ENCODE data around the gene COX5B. TPM values are rescaled to one million over a fixed set of nuclear protein-coding genes. Genes with fewer than 3 reads are reported as not detected.

Gene COX5B
- total RNA-seq, 1 donor from 2014 or later = 393 TPM

DNA sequence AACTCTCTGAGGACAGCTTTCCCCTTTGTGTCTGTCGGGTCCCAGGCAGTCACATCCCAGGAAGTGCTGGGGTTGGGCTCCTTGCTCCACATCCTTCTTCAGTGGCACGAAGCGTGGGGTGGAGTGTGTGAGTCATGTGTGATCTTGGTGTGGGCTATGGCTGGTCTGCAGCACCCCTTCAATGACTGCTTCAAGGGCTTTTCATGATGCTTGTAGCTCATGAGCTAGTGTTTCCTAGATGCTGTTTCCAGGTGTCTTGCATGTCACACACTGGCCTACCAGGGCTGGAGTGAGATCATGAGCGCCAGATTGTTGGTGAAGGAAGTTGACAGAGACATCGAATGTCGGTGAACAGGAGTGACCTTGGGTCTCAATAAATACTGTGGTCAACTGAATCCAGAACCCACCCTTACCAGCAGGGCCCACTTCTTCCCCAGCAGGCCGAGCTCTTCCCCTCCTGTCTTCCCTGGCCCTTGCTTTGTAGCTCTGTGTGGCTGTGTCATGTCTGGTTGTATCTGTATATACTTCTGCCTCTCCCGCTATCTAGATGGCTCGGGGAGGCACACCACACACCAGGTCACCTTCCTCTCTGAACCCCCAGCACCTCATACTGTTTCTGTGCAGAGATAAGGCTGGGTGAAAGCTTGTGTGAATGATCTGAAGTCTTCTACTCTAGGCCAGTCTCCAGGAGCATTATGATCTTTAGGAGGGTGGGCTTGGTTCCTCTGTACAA is 27.5 kb downstream of the COX5B start:
- H3K27me3 ChIP-seq (ENCODE audit: control insufficient read depth, insufficient read depth, low read length) = no peaks in the 10 kb centered on the region
- no peak overlapping the region for H3K4me3 ChIP-seq (ENCODE audit: low read depth, low read length)
- TF ChIP-seq, protein P1, sequence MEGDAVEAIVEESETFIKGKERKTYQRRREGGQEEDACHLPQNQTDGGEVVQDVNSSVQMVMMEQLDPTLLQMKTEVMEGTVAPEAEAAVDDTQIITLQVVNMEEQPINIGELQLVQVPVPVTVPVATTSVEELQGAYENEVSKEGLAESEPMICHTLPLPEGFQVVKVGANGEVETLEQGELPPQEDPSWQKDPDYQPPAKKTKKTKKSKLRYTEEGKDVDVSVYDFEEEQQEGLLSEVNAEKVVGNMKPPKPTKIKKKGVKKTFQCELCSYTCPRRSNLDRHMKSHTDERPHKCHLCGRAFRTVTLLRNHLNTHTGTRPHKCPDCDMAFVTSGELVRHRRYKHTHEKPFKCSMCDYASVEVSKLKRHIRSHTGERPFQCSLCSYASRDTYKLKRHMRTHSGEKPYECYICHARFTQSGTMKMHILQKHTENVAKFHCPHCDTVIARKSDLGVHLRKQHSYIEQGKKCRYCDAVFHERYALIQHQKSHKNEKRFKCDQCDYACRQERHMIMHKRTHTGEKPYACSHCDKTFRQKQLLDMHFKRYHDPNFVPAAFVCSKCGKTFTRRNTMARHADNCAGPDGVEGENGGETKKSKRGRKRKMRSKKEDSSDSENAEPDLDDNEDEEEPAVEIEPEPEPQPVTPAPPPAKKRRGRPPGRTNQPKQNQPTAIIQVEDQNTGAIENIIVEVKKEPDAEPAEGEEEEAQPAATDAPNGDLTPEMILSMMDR (IDR thresholded peaks at IDR 0.05; ENCODE audit: insufficient read depth, low read length, poor library complexity, severe bottlenecking) = no peak
- no peak for DNase-seq (ENCODE audit: low read depth)
- H3K36me3 ChIP-seq (ENCODE audit: control insufficient read depth, insufficient read depth, low read length) = no peaks in the 10 kb centered on the region

DNA sequence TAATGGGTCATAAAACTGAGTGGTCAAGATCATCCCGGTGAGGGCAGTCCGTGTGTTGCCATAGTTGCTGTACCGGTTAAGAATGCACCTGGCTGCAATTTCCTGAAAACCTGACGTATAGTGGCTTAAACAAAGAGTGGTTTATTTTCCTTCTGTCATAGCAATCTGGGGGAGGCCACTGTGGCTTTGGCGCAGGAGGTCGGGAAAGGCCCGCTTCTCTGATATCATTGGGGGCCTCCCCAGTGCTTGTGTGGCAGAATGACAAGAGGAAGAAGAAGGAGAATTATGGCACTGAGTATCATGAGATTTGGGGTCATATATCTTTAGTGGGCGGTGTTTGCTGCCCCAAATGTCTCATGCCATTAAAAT is 28.0 kb downstream of the COX5B start:
- no peak for DNase-seq (ENCODE audit: low read depth)
- Histone ChIP-seq H3K4me3 (ENCODE audit: low read depth, low read length) (no peak overlapping the region), H3K27me3 (ENCODE audit: control insufficient read depth, insufficient read depth, low read length) (no peaks in the 10 kb centered on the region), H3K36me3 (ENCODE audit: control insufficient read depth, insufficient read depth, low read length) (no peaks in the 10 kb centered on the region)
- TF ChIP-seq, protein P1 (IDR thresholded peaks at IDR 0.05; ENCODE audit: insufficient read depth, low read length, poor library complexity, severe bottlenecking) = no peak

DNA sequence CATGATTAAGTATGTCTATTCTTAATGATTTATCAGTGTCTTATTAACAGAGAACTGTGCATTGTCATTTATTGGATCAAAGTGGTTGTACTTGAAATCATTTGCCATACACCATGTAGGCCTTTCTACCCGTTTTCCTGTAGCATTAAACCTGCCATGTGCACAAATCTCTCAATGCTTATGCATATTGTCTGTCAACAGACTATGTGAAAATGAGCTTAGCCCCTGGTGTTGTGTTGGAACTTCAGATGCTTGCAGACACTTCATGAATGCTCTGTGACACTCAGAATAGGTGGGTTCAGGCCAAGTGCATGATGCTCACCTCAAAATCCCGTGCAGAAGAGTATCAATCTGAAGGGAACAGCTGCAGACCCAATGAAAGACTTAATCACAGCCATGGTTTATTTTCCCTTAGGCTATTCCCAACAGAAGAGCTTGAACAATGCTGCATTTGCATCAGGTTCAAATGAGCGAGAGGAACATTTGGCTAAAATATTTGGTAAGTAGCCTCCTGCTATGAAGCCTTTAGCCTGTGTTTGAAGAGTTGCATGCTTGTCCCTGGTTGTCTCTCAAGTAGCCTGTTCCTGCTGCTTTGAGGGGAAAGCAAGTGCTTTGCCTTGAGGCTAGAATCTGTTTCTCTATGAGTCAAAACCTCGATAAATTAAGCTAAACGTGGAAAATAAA is 29.7 kb downstream of the COX5B start:
- H3K4me3 ChIP-seq (ENCODE audit: low read depth, low read length) = no peak overlapping the region
- no peaks in the 10 kb centered on the region for H3K36me3 ChIP-seq (ENCODE audit: control insufficient read depth, insufficient read depth, low read length)
- TF ChIP-seq, protein P1 (IDR thresholded peaks at IDR 0.05; ENCODE audit: insufficient read depth, low read length, poor library complexity, severe bottlenecking) = no peak
- H3K27me3 ChIP-seq (ENCODE audit: control insufficient read depth, insufficient read depth, low read length) = no peaks in the 10 kb centered on the region
- DNase-seq (ENCODE audit: low read depth) = no peak

DNA sequence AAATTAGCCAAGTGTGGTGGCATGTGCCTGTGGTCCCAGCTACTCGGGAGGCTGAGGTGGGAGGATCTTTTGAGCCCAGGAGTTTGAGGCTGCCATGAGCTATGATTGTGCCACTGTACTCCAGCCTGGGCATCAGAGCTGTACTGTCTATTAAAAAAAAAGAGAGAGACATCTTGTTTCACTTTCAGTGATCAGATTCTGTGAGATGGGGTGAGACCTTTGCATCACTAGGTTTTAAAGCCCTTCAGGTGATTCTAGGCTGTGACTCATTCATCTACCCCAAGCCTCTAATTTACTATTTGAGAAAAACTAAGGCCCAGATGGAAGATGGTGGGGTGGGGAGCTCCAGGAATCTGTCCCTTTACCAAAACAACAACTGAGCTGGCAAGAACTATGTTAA is 30.8 kb downstream of the COX5B start:
- TF ChIP-seq, protein P1 (IDR thresholded peaks at IDR 0.05; ENCODE audit: insufficient read depth, low read length, poor library complexity, severe bottlenecking) = no peak
- H3K4me3 ChIP-seq (ENCODE audit: low read depth, low read length) = no peak overlapping the region
- H3K27me3 ChIP-seq (ENCODE audit: control insufficient read depth, insufficient read depth, low read length) = no peaks in the 10 kb centered on the region
- DNase-seq (ENCODE audit: low read depth) = no peak
- no peaks in the 10 kb centered on the region for H3K36me3 ChIP-seq (ENCODE audit: control insufficient read depth, insufficient read depth, low read length)

DNA sequence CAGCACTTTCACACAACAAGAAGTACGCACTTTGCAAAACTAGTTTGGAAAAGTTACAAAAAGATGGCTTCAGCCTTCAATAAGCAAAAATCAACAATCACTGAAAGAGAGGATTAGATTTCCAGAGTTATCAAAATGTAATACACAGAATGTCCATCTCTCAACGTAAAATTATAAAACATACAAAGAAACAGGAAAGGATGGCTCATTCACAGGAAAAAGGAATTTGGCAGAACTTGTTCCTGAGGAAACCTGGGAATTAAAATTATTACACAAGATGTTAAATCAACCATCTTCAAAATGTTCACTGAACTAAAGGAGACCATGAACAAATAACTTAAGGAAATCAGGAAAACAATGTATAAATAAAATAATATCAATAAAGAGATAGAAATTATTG is 31.6 kb downstream of the COX5B start:
- no peaks in the 10 kb centered on the region for H3K36me3 ChIP-seq (ENCODE audit: control insufficient read depth, insufficient read depth, low read length)
- H3K27me3 ChIP-seq (ENCODE audit: control insufficient read depth, insufficient read depth, low read length) = no peaks in the 10 kb centered on the region
- TF ChIP-seq, protein P1 (IDR thresholded peaks at IDR 0.05; ENCODE audit: insufficient read depth, low read length, poor library complexity, severe bottlenecking) = no peak
- H3K4me3 ChIP-seq (ENCODE audit: low read depth, low read length) = no peak overlapping the region
- no peak for DNase-seq (ENCODE audit: low read depth)
